Panc1 (cell line): ENCODE measurements around the gene PSMB9. TPM values are rescaled to one million over a fixed set of nuclear protein-coding genes. Genes with fewer than 3 reads are reported as not detected.

Experiments
- ATAC-seq: fragments of 200-7000 bp; cut with Tn5 transposase; 2 replicates; pipeline ENCODE4 v1.9.1; 2020; ENCODE audit warnings: mild to moderate bottlenecking, moderate library complexity
- BruUV-seq: library from RNA; stranded (reverse); fragments of 400-500 nt; replicated peaks from 2 replicates; lab custom pipeline; 2021; lab: Mats Ljungman, UMichigan
- CTCF ChIA-PET: fragments of 300-600 bp; sonication (Branson Sonifier 250); formaldehyde crosslinking; loops from one replicate; lab custom pipeline; 2022; ENCODE audit warnings: antibody characterized with exemption; lab: Charles Lee
- POLR2A ChIA-PET: fragments of 300-600 bp; sonication (Branson Sonifier 250); formaldehyde crosslinking; loops from one replicate; lab custom pipeline; 2022; ENCODE audit warnings: antibody characterized with exemption; lab: Charles Lee
- DNase-seq: peaks from one replicate; pipeline ENCODE4 v3.0.0-alpha.2; 2010; ENCODE audit warnings: low read depth, low spot score
- H3K27ac ChIP-seq: 2 replicates; pipeline ENCODE4 v1.5.1; 2011; ENCODE audit warnings: mild to moderate bottlenecking, low read length, inconsistent platforms
- H3K27me3 ChIP-seq: fragments of 200-500 bp; sonication (Bioruptor generic); 2 replicates; pipeline ENCODE4 v1.6.0; 2014; ENCODE audit warnings: low read length, inconsistent platforms; ENCODE audit not compliant: control insufficient read depth, insufficient read depth
- H3K36me3 ChIP-seq: fragments of 200-500 bp; sonication (Bioruptor generic); 2 replicates; pipeline ENCODE4 v1.5.1; 2014; ENCODE audit warnings: inconsistent platforms, mild to moderate bottlenecking, low read length, moderate library complexity; ENCODE audit not compliant: control insufficient read depth, insufficient read depth
- H3K4me1 ChIP-seq: 2 replicates; pipeline ENCODE4 v1.5.1; 2011; ENCODE audit warnings: inconsistent platforms, mild to moderate bottlenecking, low read length, moderate library complexity; ENCODE audit not compliant: control insufficient read depth, insufficient read depth
- H3K4me3 ChIP-seq, 2 experiments: 2 replicates each; pipeline ENCODE4 v1.5.1; 2011 to 2012; ENCODE audit warnings: low read depth in 2 of 2, low read length in 2 of 2, mild to moderate bottlenecking in 2 of 2, inconsistent platforms in 1 of 2, moderate library complexity in 1 of 2
- H3K9me3 ChIP-seq: fragments of 200-500 bp; sonication (Bioruptor generic); 2 replicates; pipeline ENCODE4 v1.5.1; 2014; ENCODE audit warnings: low read depth, mild to moderate bottlenecking, inconsistent platforms, low read length, moderate library complexity; ENCODE audit not compliant: control insufficient read depth, insufficient read depth
- POLR2AphosphoS5 ChIP-seq: IDR thresholded peaks from 2 replicates; pipeline ENCODE4 v1.6.1; 2012; ENCODE audit warnings: mild to moderate bottlenecking, low read depth, low read length, moderate library complexity
- SIN3A ChIP-seq: IDR thresholded peaks from 2 replicates; pipeline ENCODE4 v1.6.1; 2012; ENCODE audit warnings: low read depth, mild to moderate bottlenecking, low read length, moderate library complexity, borderline replicate concordance; ENCODE audit not compliant: insufficient read depth
- TCF7L2 ChIP-seq: IDR thresholded peaks from 2 replicates; pipeline ENCODE4 v1.6.1; 2011; ENCODE audit warnings: mild to moderate bottlenecking, low read depth, low read length, inconsistent platforms
- in situ Hi-C: cut with HindIII; loops from 2 replicates; pipeline ENCODE4 v1.10.0; 2016; ENCODE audit warnings: low sequenced_read_pairs, low pct_unique_long_range_greater_than_20kb
- intact Hi-C: fragments of 100-400 bp; cut with micrococcal nuclease; formaldehyde crosslinking; loops from one replicate; pipeline ENCODE4 v1.10.0; 2022; ENCODE audit not compliant: unreplicated experiment
- total RNA-seq: library from RNA; stranded (reverse); gene quantifications from one replicate; pipeline ENCODE4 v1.2.1, GENCODE V29; 2021; ENCODE audit not compliant: unreplicated experiment
- TF ChIP-seq, protein P1 (sequence below), 2 experiments: IDR thresholded peaks; 2 replicates each; pipeline ENCODE4 v1.6.1; 2011 to 2012; ENCODE audit warnings: low read depth in 2 of 2, control low read depth in 1 of 2, low read length in 1 of 2, mild to moderate bottlenecking in 1 of 2, moderate library complexity in 1 of 2; ENCODE audit not compliant: insufficient read depth in 1 of 2
- TF ChIP-seq, protein P2 (sequence below): fragments of 450-650 bp; IDR thresholded peaks from 2 replicates; pipeline ENCODE4 v1.5.1; 2017; ENCODE audit warnings: mild to moderate bottlenecking

Gene PSMB9
- total RNA-seq, 1 experiment from 2014 or later: 41.5 TPM

DNA sequence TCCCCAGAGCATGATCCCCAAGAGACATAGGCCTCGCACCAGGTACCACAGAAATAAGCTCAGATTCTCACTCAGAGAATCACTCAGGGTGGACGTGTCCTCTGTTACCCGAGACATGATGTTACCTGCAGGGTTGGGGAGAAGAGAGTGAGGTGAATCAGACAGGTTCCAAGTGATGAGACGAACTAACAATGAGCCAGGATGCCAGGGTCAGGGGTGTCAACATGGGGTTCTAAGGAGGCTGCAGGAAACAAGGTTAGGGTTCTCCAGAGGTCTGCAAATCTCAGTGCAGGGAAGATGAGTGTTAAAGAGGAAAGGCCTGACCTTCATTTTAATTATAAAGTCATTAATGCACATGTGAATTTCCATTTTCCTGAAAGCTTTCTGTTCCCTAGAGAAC, 3.0 kb upstream of the PSMB9 start:
- ATAC-seq: no peak
- DNase-seq: no peak
- ChIA-PET CTCF (interaction anchor here (1.8 kb wide), 1 partner anchor 13 kb away, joined by 7 read pairs; the partner anchor contains the start of gene TAP2), POLR2A (no interaction called here)
- TF ChIP-seq SIN3A (no peak), POLR2AphosphoS5 (no peak), TCF7L2 (no peak)
- TF ChIP-seq, protein P1, sequence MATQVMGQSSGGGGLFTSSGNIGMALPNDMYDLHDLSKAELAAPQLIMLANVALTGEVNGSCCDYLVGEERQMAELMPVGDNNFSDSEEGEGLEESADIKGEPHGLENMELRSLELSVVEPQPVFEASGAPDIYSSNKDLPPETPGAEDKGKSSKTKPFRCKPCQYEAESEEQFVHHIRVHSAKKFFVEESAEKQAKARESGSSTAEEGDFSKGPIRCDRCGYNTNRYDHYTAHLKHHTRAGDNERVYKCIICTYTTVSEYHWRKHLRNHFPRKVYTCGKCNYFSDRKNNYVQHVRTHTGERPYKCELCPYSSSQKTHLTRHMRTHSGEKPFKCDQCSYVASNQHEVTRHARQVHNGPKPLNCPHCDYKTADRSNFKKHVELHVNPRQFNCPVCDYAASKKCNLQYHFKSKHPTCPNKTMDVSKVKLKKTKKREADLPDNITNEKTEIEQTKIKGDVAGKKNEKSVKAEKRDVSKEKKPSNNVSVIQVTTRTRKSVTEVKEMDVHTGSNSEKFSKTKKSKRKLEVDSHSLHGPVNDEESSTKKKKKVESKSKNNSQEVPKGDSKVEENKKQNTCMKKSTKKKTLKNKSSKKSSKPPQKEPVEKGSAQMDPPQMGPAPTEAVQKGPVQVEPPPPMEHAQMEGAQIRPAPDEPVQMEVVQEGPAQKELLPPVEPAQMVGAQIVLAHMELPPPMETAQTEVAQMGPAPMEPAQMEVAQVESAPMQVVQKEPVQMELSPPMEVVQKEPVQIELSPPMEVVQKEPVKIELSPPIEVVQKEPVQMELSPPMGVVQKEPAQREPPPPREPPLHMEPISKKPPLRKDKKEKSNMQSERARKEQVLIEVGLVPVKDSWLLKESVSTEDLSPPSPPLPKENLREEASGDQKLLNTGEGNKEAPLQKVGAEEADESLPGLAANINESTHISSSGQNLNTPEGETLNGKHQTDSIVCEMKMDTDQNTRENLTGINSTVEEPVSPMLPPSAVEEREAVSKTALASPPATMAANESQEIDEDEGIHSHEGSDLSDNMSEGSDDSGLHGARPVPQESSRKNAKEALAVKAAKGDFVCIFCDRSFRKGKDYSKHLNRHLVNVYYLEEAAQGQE (IDR thresholded peaks at IDR 0.05; ENCODE audit: insufficient read depth in 1 of 2, low read depth in 2 of 2, low read length in 1 of 2): no peak
- TF ChIP-seq, protein P2, sequence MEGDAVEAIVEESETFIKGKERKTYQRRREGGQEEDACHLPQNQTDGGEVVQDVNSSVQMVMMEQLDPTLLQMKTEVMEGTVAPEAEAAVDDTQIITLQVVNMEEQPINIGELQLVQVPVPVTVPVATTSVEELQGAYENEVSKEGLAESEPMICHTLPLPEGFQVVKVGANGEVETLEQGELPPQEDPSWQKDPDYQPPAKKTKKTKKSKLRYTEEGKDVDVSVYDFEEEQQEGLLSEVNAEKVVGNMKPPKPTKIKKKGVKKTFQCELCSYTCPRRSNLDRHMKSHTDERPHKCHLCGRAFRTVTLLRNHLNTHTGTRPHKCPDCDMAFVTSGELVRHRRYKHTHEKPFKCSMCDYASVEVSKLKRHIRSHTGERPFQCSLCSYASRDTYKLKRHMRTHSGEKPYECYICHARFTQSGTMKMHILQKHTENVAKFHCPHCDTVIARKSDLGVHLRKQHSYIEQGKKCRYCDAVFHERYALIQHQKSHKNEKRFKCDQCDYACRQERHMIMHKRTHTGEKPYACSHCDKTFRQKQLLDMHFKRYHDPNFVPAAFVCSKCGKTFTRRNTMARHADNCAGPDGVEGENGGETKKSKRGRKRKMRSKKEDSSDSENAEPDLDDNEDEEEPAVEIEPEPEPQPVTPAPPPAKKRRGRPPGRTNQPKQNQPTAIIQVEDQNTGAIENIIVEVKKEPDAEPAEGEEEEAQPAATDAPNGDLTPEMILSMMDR: no peak
- Histone ChIP-seq H3K27me3 (no peaks in the 10 kb centered on the region), H3K4me3 (no peak overlapping the region), H3K4me1 (peaks cover 9% of the 10 kb centered on the region), H3K9me3 (no peaks in the 10 kb centered on the region), H3K36me3 (peaks cover 4% of the 10 kb centered on the region; the same call in 1 of the 2 replicates), H3K27ac (no peak overlapping the region)
- in situ Hi-C loops: no loop called here
- intact Hi-C loops: no loop called here
- BruUV-seq: no TSS peak

DNA sequence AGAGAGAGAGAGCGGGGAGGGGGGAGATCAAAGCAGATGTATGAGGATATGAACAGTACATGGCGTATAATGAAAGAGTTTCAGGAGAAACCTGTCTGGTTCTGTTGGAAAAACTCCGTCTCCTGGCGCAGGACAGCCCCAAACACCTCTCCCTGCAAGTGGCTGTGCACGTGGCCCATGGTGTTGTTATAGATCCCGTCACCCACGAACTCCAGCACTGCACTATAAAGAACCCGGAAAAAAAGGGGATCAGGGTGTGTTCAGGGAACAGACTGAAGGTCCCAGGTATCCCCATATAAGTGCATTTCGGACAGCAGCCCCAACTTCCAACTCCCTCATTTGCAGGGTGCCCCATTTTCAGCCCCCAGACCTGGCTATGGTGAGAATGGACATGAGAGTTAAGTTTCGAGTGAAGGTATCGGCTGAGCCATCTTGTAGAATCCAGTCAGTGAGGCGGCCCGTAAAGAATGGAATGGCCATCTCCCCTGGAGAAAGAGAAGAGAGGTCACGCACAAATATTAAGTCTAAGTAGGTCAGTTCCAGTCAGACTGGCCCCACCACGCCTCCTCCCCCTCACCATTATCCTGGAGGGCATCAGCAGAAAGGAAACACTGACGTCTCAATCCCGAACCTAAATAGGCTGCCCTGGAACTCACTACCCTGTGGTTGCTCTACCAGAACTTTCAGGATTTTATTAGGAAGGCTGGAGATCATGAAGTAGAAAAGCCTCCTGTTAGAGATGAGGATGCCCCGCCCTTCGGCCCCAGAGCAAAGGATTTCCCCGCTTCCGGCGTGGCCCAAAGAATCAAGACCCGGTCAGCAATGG, 1.8 kb upstream of the PSMB9 start:
- intact Hi-C loops: no loop called here
- Histone ChIP-seq H3K4me1 (peaks cover 9% of the 10 kb centered on the region), H3K27me3 (no peaks in the 10 kb centered on the region), H3K36me3 (peaks cover 4% of the 10 kb centered on the region; the same call in 1 of the 2 replicates), H3K4me3 (peak overlapping the region; percentile 77 to 79), H3K9me3 (no peaks in the 10 kb centered on the region), H3K27ac (peak overlapping the region; percentile 92)
- in situ Hi-C loops: no loop called here
- POLR2A ChIA-PET: no interaction called here
- no peak for ATAC-seq
- TF ChIP-seq, protein P1 (IDR thresholded peaks at IDR 0.05; ENCODE audit: insufficient read depth in 1 of 2, low read depth in 2 of 2, low read length in 1 of 2): no peak
- no peak for TF ChIP-seq SIN3A
- TF ChIP-seq TCF7L2: no peak
- TF ChIP-seq POLR2AphosphoS5: no peak
- TF ChIP-seq, protein P2: no peak
- BruUV-seq: no TSS peak
- no peak for DNase-seq
- CTCF ChIA-PET: interaction anchor here (1.2 to 3.9 kb wide), 3 partner anchors 13 to 17 kb away, joined by 4 to 47 read pairs (median 9); partner anchors contain the start of gene TAP2
